Right atrium auricular region (tissue), 2 donors: ENCODE data around the gene CEP78. TPM values are rescaled to one million over a fixed set of nuclear protein-coding genes. Genes with fewer than 3 reads are reported as not detected.

Experiments
- DNase-seq: peaks from one replicate; pipeline ENCODE4 v3.0.0-alpha.2; 2019; ENCODE audit warnings: low spot score
- H3K27ac ChIP-seq, 2 donors: fragments of 200-600 bp; sonication (generic); 1 replicate in 1 of 2; 2 replicates in 1 of 2; pipeline ENCODE4 v1.5.1; 2016 to 2019
- H3K27me3 ChIP-seq, 2 donors: fragments of 200-600 bp; sonication (generic); one replicate each; pipeline versions ENCODE4 v1.5.1 to v1.6.0; 2017 to 2019
- H3K36me3 ChIP-seq: fragments of 200-600 bp; sonication (generic); one replicate; pipeline ENCODE4 v1.5.1; 2016
- H3K4me1 ChIP-seq, 2 donors: fragments of 200-600 bp; sonication (generic); one replicate each; pipeline versions ENCODE4 v1.5.1 to v1.6.0; 2017 to 2019
- H3K4me3 ChIP-seq, 2 donors: fragments of 200-600 bp; sonication (generic); 1 replicate in 1 of 2; 2 replicates in 1 of 2; pipeline ENCODE4 v1.5.1; 2017 to 2019; ENCODE audit warnings: mild to moderate bottlenecking in 1 of 2, moderate library complexity in 1 of 2
- H3K9me3 ChIP-seq, 2 donors: fragments of 200-600 bp; sonication (generic); one replicate each; pipeline ENCODE4 v1.5.1; 2019
- total RNA-seq, 2 donors: library from RNA; depleted of rRNA; stranded (reverse); fragments of >200 nt; gene quantifications; one replicate each; pipeline ENCODE4 v1.1.0, GENCODE V29; 2016
- TF ChIP-seq, protein P1 (sequence below), 2 donors: fragments of 200-600 bp; sonication (generic); IDR thresholded peaks; one replicate each; pipeline ENCODE4 v1.5.1; 2019; ENCODE audit warnings: antibody characterized with exemption in 2 of 2

Gene CEP78
- total RNA-seq, 2 donors from 2014 or later = 2.4 to 4.2 TPM

DNA sequence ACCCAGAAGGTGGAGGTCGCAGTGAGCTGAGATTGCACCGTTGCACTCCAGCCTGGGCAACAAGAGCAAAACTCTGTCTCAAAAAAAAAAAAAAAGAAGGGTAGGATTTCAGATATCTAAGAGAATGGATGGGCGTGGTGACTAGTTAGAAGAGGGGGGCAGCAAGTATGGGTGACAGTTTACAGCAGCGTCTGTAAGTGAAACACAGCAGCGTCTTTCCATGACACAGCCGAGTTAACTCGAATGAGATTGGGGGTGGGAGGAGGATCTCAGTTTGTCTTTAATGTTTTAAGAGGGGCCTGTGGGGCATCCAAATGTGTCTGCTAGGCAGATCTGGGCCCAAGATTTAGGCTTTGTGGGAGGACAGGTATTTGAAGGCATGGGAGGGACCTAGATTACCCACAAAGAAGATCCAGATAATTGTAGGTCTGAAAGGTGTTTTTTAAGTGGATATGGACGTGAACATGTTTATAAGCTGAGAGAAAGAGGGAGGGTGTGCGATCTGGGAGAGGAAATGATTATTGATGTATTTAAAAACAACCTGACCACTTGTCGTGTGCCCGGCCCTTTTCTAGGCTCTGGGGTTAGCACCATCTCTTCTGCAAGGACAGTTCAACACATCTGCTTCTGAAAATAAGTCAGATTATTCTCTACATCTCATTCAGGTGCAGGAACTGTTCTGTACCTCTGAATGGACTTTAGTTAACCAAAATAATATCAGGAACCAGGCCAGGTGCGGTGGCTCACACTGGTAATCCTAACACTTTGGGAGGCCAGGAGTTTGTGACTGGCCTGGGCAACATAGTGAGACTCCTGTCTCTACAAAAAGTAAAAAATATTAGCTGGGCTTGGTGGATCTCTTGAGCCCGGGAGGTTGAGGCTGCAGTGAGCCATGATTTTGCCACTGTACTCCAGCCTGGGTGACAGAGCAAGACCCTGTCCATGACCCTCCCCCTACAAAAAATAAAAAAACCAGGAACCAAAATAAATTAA is 2.5 kb downstream of the CEP78 start:
- no peaks in the 10 kb centered on the region for H3K9me3 ChIP-seq
- H3K27ac ChIP-seq = no peak overlapping the region
- H3K4me3 ChIP-seq = no peak overlapping the region
- H3K27me3 ChIP-seq = no peaks in the 10 kb centered on the region
- TF ChIP-seq, protein P1, sequence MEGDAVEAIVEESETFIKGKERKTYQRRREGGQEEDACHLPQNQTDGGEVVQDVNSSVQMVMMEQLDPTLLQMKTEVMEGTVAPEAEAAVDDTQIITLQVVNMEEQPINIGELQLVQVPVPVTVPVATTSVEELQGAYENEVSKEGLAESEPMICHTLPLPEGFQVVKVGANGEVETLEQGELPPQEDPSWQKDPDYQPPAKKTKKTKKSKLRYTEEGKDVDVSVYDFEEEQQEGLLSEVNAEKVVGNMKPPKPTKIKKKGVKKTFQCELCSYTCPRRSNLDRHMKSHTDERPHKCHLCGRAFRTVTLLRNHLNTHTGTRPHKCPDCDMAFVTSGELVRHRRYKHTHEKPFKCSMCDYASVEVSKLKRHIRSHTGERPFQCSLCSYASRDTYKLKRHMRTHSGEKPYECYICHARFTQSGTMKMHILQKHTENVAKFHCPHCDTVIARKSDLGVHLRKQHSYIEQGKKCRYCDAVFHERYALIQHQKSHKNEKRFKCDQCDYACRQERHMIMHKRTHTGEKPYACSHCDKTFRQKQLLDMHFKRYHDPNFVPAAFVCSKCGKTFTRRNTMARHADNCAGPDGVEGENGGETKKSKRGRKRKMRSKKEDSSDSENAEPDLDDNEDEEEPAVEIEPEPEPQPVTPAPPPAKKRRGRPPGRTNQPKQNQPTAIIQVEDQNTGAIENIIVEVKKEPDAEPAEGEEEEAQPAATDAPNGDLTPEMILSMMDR (IDR thresholded peaks at IDR 0.05) = no peak
- peaks cover 0 to 7% of the 10 kb centered on the region in 2 donors for H3K4me1 ChIP-seq
- no peak for DNase-seq
- H3K36me3 ChIP-seq = peaks cover 8% of the 10 kb centered on the region

DNA sequence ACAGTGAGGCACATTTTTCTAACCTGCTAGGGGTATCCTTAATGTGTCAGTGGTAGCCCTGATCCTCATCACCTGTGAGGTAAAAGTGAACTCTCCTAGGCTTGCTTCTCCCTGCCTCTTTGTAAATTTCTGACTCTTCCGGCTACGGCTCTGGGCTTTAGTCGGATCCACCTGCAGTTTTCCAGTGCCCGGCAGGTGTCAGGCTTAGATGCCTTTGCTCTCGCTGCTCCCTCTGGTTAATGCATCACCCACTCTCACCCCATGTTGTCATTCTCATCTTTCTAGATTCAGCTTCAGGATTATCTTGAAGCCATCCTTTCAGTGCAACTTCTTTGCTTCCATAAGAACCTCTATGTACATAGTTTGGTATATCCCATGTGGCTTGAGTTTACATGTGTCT is 3.6 kb downstream of the CEP78 start:
- Histone ChIP-seq H3K4me3 (no peak overlapping the region), H3K27ac (no peak overlapping the region), H3K36me3 (peaks cover 18% of the 10 kb centered on the region), H3K4me1 (peaks cover 0 to 7% of the 10 kb centered on the region in 2 donors), H3K27me3 (no peaks in the 10 kb centered on the region), H3K9me3 (no peaks in the 10 kb centered on the region)
- TF ChIP-seq, protein P1 (IDR thresholded peaks at IDR 0.05) = no peak
- DNase-seq = no peak

DNA sequence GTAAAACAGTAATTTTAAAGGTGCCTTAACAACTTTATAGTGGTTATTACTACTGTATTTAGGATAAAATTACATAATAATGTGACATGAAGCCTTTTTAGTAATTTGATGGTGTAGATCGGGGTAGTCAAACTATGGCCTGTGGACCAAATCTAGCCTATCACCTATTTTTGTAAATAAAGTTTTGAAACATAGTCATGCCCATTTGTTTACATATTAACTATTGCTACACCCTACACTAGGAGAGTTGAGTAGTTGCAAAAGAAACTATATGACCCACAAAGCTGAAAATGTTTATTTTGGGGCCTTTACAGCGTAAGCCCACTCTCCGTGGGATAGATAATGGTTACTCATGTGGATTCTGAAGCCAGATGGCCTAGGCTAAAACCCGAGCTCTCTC is 6.2 kb downstream of the CEP78 start:
- TF ChIP-seq, protein P1 (IDR thresholded peaks at IDR 0.05) = no peak
- no peaks in the 10 kb centered on the region for H3K9me3 ChIP-seq
- peaks cover 18% of the 10 kb centered on the region for H3K36me3 ChIP-seq
- H3K4me1 ChIP-seq = no peaks in the 10 kb centered on the region
- no peak overlapping the region for H3K27ac ChIP-seq
- H3K27me3 ChIP-seq = no peaks in the 10 kb centered on the region
- H3K4me3 ChIP-seq = no peak overlapping the region
- DNase-seq = no peak

DNA sequence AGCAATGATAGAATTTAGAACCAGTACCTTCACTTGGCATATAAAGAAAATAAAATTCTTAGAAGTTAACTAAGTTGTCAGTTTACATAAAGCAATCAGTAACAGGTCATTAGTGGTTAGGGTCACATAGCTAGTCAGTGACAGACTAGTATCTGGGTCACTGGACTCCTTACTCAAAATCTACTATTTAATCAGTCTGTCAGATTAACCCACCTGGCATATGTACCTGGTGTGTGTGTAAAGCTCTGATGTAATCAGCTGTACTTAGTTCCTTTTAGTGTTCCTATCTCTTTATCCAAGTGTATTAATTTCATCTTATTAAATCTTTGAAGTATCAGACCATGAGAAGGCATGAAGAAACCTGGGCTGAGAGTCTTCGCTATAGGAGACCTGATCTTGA is 7.3 kb downstream of the CEP78 start:
- no peak overlapping the region for H3K4me3 ChIP-seq
- H3K4me1 ChIP-seq = no peaks in the 10 kb centered on the region
- TF ChIP-seq, protein P1 (IDR thresholded peaks at IDR 0.05) = no peak
- no peak overlapping the region for H3K27ac ChIP-seq
- no peaks in the 10 kb centered on the region for H3K27me3 ChIP-seq
- H3K9me3 ChIP-seq = no peaks in the 10 kb centered on the region
- DNase-seq = no peak
- peaks cover 18% of the 10 kb centered on the region for H3K36me3 ChIP-seq

DNA sequence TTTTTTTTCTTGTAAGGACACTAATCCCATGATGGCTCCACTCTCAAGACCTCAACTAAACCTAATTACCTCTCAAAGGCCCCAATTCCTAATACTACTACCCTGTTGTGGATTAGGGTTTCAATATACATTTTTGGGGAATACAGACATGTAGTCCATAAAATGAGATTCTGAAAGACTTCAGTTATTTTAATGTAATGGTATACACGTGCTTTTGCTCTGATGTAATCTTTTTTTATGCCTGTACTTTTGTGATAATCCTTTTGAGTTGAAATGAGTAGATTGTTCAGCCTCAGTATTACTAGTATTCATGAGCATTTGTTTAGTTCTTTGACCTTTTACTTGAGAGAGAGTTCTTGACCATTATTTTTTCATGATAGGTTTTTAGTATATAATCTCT is 9.5 kb downstream of the CEP78 start:
- Histone ChIP-seq H3K4me3 (no peak overlapping the region), H3K27me3 (no peaks in the 10 kb centered on the region), H3K9me3 (no peaks in the 10 kb centered on the region), H3K27ac (no peak overlapping the region), H3K36me3 (peaks cover 16% of the 10 kb centered on the region), H3K4me1 (no peaks in the 10 kb centered on the region)
- TF ChIP-seq, protein P1 (IDR thresholded peaks at IDR 0.05) = no peak
- no peak for DNase-seq
